Mammary epithelial cell (primary cell): ENCODE results near the gene ZNF536.

Experiments used
- CTCF ChIP-seq, 2 donors: IDR thresholded peaks in 1 of 2; conservative IDR thresholded peaks in 1 of 2; 2 replicates each; pipeline ENCODE4 v1.5.1; 2011 to 2012; ENCODE audit warnings: inconsistent platforms in 2 of 2, low read length in 2 of 2, mild to moderate bottlenecking in 2 of 2, control low read depth in 1 of 2, low read depth in 1 of 2; ENCODE audit not compliant: insufficient read depth in 1 of 2; ENCODE audit errors: extremely low read depth in 1 of 2
- EZH2 ChIP-seq: IDR thresholded peaks from 2 replicates; pipeline ENCODE4 v1.6.1; 2012; ENCODE audit warnings: low read length, inconsistent platforms, borderline replicate concordance

DNA sequence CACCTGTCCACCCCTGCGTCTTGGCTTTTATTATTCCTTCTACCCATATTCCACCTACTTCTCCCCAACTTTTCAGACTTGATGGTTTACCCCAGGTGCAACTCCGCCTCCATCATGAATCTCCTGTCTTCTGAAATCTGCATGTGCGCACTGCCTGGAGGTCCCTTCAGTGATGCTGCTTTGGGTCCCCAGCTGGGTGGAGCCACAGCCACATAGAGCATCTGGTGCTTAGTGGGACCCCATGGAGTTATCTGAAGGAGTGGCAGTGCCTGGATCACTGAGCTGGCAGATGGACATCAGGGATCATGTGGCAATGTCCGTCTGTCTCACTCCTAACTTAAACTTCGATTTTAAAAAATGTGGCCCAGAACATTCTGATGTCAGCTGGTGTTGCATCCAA, 13.5 kb downstream of the ZNF536 start:
- no peak for TF ChIP-seq CTCF (conservative IDR thresholded peaks at IDR 0.05 in 1 of 2, IDR thresholded peaks at IDR 0.05 in 1 of 2; ENCODE audit: extremely low read depth in 1 of 2, insufficient read depth in 1 of 2, low read depth in 1 of 2, low read length in 2 of 2)
- TF ChIP-seq EZH2: no peak
